Upper lobe of right lung (tissue), 1 donor: Measurements from ENCODE around the gene DBP. TPM values are rescaled to one million over a fixed set of nuclear protein-coding genes. Genes with fewer than 3 reads are reported as not detected.

Experiments
- ATAC-seq: fragments of 200-7000 bp; cut with Tn5 transposase; one replicate; pipeline ENCODE4 v1.9.1; 2020; ENCODE audit warnings: mild to moderate bottlenecking, moderate library complexity
- DNase-seq: peaks from one replicate; pipeline ENCODE4 v3.0.0-alpha.2; 2020
- H3K27ac ChIP-seq: fragments of 200-600 bp; one replicate; pipeline ENCODE4 v1.8.0; 2022
- H3K27me3 ChIP-seq: fragments of 200-600 bp; one replicate; pipeline ENCODE4 v1.8.0; 2022; ENCODE audit warnings: mild to moderate bottlenecking
- H3K36me3 ChIP-seq: fragments of 200-600 bp; one replicate; pipeline ENCODE4 v1.8.0; 2022
- H3K4me1 ChIP-seq: fragments of 200-600 bp; one replicate; pipeline ENCODE4 v1.8.0; 2022
- H3K4me3 ChIP-seq: fragments of 200-600 bp; one replicate; pipeline ENCODE4 v1.8.0; 2022; ENCODE audit warnings: mild to moderate bottlenecking
- H3K9me3 ChIP-seq: fragments of 200-600 bp; one replicate; pipeline ENCODE4 v1.8.0; 2022
- CTCF ChIP-seq: fragments of 200-600 bp; IDR thresholded peaks from one replicate; pipeline ENCODE4 v1.8.0; 2022; ENCODE audit warnings: antibody characterized with exemption
- intact Hi-C: fragments of 100-400 bp; cut with DNase I; formaldehyde crosslinking; loops from one replicate; pipeline ENCODE4 v1.11.0; 2022
- total RNA-seq: library from RNA; stranded (reverse); fragmentation: NEBNext Ultra II Directional; extraction: Animal tissue kit (Norgen Biotek cat#: 25700); gene quantifications from one replicate; pipeline ENCODE4 v1.2.1, GENCODE V29; 2021
- donor health status: DM: no; HTN: yes; CAD: no; lungs with severe emphysema.

Gene DBP
- total RNA-seq, 1 donor from 2014 or later: 17.7 TPM

DNA sequence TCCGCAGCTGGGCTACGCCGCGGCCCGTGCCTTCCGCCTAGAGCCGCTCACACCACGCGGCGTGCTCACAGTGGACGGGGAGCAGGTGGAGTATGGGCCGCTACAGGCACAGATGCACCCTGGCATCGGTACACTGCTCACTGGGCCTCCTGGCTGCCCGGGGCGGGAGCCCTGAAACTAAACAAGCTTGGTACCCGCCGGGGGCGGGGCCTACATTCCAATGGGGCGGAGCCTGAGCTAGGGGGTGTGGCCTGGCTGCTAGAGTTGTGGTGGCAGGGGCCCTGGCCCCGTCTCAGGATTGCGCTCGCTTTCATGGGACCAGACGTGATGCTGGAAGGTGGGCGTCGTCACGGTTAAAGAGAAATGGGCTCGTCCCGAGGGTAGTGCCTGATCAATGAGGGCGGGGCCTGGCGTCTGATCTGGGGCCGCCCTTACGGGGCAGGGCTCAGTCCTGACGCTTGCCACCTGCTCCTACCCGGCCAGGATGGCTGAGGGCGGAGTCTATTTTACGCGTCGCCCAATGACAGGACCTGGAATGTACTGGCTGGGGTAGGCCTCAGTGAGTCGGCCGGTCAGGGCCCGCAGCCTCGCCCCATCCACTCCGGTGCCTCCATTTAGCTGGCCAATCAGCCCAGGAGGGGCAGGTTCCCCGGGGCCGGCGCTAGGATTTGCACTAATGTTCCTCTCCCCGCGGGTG lies 7.4 kb downstream of the DBP start:
- peak overlapping the region; percentile 78 for H3K27ac ChIP-seq

GRCh38 chr19:48629297-48629598 lies 7.9 kb downstream of the DBP start:
- Histone ChIP-seq H3K27me3 (no peaks in the 10 kb centered on the region), H3K36me3 (peaks cover 25% of the 10 kb centered on the region), H3K27ac (no peak overlapping the region), H3K9me3 (no peaks in the 10 kb centered on the region), H3K4me3 (no peak overlapping the region), H3K4me1 (peaks cover 43% of the 10 kb centered on the region)
- TF ChIP-seq CTCF: no peak
- intact Hi-C loops: no loop called here
- DNase-seq: peak; percentile 66
- no peak for ATAC-seq

More for the DNA sequence above, 7.4 kb downstream of the DBP start:
- H3K4me3 ChIP-seq: no peak overlapping the region
- DNase-seq (peak; percentile 75), ATAC-seq (no peak)
- H3K27me3 ChIP-seq: no peaks in the 10 kb centered on the region
- intact Hi-C loops: no loop called here
- peaks cover 42% of the 10 kb centered on the region for H3K4me1 ChIP-seq
- H3K9me3 ChIP-seq: no peaks in the 10 kb centered on the region
- TF ChIP-seq CTCF: no peak
- peaks cover 25% of the 10 kb centered on the region for H3K36me3 ChIP-seq

DNA sequence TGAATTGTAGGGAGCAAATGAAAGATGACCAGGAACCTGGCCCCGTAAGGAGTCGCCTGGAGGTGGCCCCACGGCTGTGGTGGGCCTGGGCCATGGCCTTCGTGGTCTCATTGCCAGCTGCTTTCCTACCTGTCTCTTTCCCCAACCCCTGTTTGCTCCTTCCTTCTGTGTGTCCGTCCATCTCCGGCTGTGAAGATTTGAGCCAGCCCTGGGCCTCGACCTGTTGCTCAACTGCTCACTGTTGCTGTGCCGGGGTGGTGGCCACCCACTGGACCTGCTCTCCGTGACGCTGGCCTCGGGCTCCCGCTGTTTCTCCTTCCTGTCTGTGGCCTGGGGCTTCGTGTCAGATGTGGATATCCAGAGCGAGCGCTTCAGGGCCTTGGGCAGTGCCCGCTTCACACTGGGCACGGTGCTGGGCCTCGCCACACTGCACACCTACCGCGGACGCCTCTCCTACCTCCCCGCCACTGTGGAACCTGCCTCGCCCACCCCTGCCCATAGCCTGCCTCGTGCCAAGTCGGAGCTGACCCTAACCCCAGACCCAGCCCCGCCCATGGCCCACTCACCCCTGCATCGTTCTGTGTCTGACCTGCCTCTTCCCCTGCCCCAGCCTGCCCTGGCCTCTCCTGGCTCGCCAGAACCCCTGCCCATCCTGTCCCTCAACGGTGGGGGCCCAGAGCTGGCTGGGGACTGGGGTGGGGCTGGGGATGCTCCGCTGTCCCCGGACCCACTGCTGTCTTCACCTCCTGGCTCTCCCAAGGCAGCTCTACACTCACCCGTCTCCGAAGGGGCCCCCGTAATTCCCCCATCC lies 8.5 kb downstream of the DBP start:
- ATAC-seq: no peak
- Histone ChIP-seq H3K36me3 (peaks cover 25% of the 10 kb centered on the region), H3K27me3 (no peaks in the 10 kb centered on the region), H3K4me1 (peaks cover 39% of the 10 kb centered on the region), H3K4me3 (no peak overlapping the region), H3K9me3 (no peaks in the 10 kb centered on the region), H3K27ac (no peak overlapping the region)
- intact Hi-C loops: no loop called here
- no peak for TF ChIP-seq CTCF
- peak; percentile 67 for DNase-seq

DNA sequence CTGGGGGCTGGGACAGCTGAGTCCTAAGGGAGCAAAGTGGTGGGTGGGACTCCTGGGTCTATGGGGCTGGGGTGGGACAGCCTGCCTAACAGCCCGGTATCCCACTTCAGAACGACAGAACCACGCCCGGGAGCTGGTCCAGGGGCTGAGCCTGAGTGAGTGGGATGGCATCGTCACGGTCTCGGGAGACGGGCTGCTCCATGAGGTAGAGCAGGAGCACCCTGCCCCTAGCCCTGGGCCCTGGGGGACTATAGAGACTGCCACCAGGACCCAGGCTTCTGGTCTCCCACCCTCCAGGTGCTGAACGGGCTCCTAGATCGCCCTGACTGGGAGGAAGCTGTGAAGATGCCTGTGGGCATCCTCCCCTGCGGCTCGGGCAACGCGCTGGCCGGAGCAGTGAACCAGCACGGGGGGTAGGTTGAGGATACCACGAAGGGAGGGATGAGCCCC lies 9.3 kb downstream of the DBP start:
- intact Hi-C loops: no loop called here
- Histone ChIP-seq H3K4me3 (no peak overlapping the region), H3K27ac (no peak overlapping the region), H3K9me3 (no peaks in the 10 kb centered on the region), H3K27me3 (no peaks in the 10 kb centered on the region), H3K36me3 (peaks cover 20% of the 10 kb centered on the region), H3K4me1 (peaks cover 37% of the 10 kb centered on the region)
- DNase-seq (peak; percentile 64), ATAC-seq (no peak)
- TF ChIP-seq CTCF: no peak

GRCh38 chr19:48627201-48627864 lies 9.8 kb downstream of the DBP start:
- no peaks in the 10 kb centered on the region for H3K9me3 ChIP-seq
- no peak overlapping the region for H3K4me3 ChIP-seq
- intact Hi-C loops: no loop called here
- no peak overlapping the region for H3K27ac ChIP-seq
- H3K36me3 ChIP-seq: peaks cover 15% of the 10 kb centered on the region
- ATAC-seq (no peak), DNase-seq (peak; percentile 66)
- no peaks in the 10 kb centered on the region for H3K27me3 ChIP-seq
- no peak for TF ChIP-seq CTCF
- H3K4me1 ChIP-seq: peaks cover 31% of the 10 kb centered on the region
